H9 (cell line): ENCODE measurements around the gene CNOT11. TPM values are rescaled to one million over a fixed set of nuclear protein-coding genes. Genes with fewer than 3 reads are reported as not detected.

Source experiments
- DNase-seq: peaks from one replicate; pipeline ENCODE4 v3.0.0-alpha.2; 2017
- H2AFZ ChIP-seq: one replicate; pipeline ENCODE4 v1.6.1; 2013; ENCODE audit warnings: mild to moderate bottlenecking, low read length, control low read depth, moderate library complexity
- H2AK5ac ChIP-seq: 2 replicates; pipeline ENCODE4 v1.6.1; 2013; ENCODE audit warnings: low read length, control low read depth, mixed read lengths; ENCODE audit not compliant: insufficient read length
- H2BK120ac ChIP-seq: one replicate; pipeline ENCODE4 v1.6.1; 2013; ENCODE audit warnings: low read depth, mild to moderate bottlenecking, low read length, control low read depth, inconsistent platforms; ENCODE audit not compliant: poor library complexity, severe bottlenecking
- H2BK12ac ChIP-seq: 2 replicates; pipeline ENCODE4 v1.6.1; 2013; ENCODE audit warnings: low read length, control low read depth, mixed read lengths, low read depth; ENCODE audit not compliant: insufficient read length
- H2BK15ac ChIP-seq: 2 replicates; pipeline ENCODE4 v1.6.1; 2013; ENCODE audit warnings: low read depth, low read length, control low read depth
- H2BK20ac ChIP-seq: one replicate; pipeline ENCODE4 v1.6.1; 2013; ENCODE audit warnings: low read depth, mild to moderate bottlenecking, low read length, control low read depth, inconsistent platforms; ENCODE audit not compliant: poor library complexity, severe bottlenecking
- H2BK5ac ChIP-seq: 2 replicates; pipeline ENCODE4 v1.6.1; 2013; ENCODE audit warnings: low read length, control low read depth, mixed read lengths; ENCODE audit not compliant: insufficient read length
- H3K14ac ChIP-seq: 2 replicates; pipeline ENCODE4 v1.6.1; 2013; ENCODE audit warnings: low read length, control low read depth; ENCODE audit not compliant: insufficient read depth
- H3K18ac ChIP-seq: 2 replicates; pipeline ENCODE4 v1.6.1; 2013; ENCODE audit warnings: low read depth, mild to moderate bottlenecking, mixed read lengths, low read length, control low read depth; ENCODE audit not compliant: insufficient read length
- H3K23ac ChIP-seq: 2 replicates; pipeline ENCODE4 v1.6.1; 2013; ENCODE audit warnings: low read length, control low read depth, mixed read lengths, low read depth; ENCODE audit not compliant: insufficient read length
- H3K23me2 ChIP-seq: 2 replicates; pipeline ENCODE4 v1.6.1; 2013; ENCODE audit warnings: low read depth, mild to moderate bottlenecking, mixed read lengths, low read length, control low read depth; ENCODE audit not compliant: insufficient read length, poor library complexity, severe bottlenecking
- H3K27ac ChIP-seq: 2 replicates; pipeline ENCODE4 v1.5.1; 2013; ENCODE audit warnings: low read length, control low read depth, mixed read lengths, low read depth; ENCODE audit not compliant: insufficient read length
- H3K27me3 ChIP-seq: 2 replicates; pipeline ENCODE4 v1.6.1; 2013; ENCODE audit warnings: low read length, control low read depth, inconsistent platforms; ENCODE audit not compliant: insufficient read depth
- H3K4ac ChIP-seq: 2 replicates; pipeline ENCODE4 v1.6.1; 2013; ENCODE audit warnings: low read depth, mild to moderate bottlenecking, control low read depth, inconsistent platforms, low read length, moderate library complexity
- H3K4me1 ChIP-seq: 2 replicates; pipeline ENCODE4 v1.6.1; 2013; ENCODE audit warnings: low read length, control low read depth, inconsistent platforms; ENCODE audit not compliant: insufficient read depth
- H3K4me2 ChIP-seq: 2 replicates; pipeline ENCODE4 v1.6.1; 2013; ENCODE audit warnings: low read length, control low read depth, mixed read lengths; ENCODE audit not compliant: insufficient read length, insufficient read depth
- H3K56ac ChIP-seq: 2 replicates; pipeline ENCODE4 v1.6.1; 2013; ENCODE audit warnings: low read depth, mild to moderate bottlenecking, mixed read lengths, low read length, control low read depth; ENCODE audit not compliant: insufficient read length
- H3K79me1 ChIP-seq: 2 replicates; pipeline ENCODE4 v1.6.1; 2013; ENCODE audit warnings: low read depth, mild to moderate bottlenecking, moderate library complexity, low read length, control low read depth, inconsistent platforms; ENCODE audit not compliant: insufficient read depth, poor library complexity, severe bottlenecking
- H3K79me2 ChIP-seq: 2 replicates; pipeline ENCODE4 v1.6.1; 2013; ENCODE audit warnings: low read length, control low read depth, inconsistent platforms; ENCODE audit not compliant: insufficient read depth
- H3K9ac ChIP-seq: 2 replicates; pipeline ENCODE4 v1.6.1; 2013; ENCODE audit warnings: low read length, control low read depth, mixed read lengths; ENCODE audit not compliant: insufficient read length; ENCODE audit errors: extremely low read depth
- H3K9me3 ChIP-seq: one replicate; pipeline ENCODE4 v1.6.1; 2013; ENCODE audit warnings: low read depth, low read length, inconsistent platforms; ENCODE audit not compliant: control insufficient read depth
- H3T11ph ChIP-seq: one replicate; pipeline ENCODE4 v1.6.1; 2013; ENCODE audit warnings: mild to moderate bottlenecking, low read length, control low read depth, inconsistent platforms
- H4K20me1 ChIP-seq: one replicate; pipeline ENCODE4 v1.6.1; 2013; ENCODE audit not compliant: control insufficient read depth, insufficient read length, insufficient read depth
- H4K5ac ChIP-seq: 2 replicates; pipeline ENCODE4 v1.6.1; 2013; ENCODE audit warnings: low read depth, mild to moderate bottlenecking, mixed read lengths, low read length, control low read depth; ENCODE audit not compliant: insufficient read length
- H4K8ac ChIP-seq: replicated peaks from 2 replicates; pipeline ENCODE4 v1.6.1; 2013; ENCODE audit warnings: low read length, control low read depth, mixed read lengths, low read depth; ENCODE audit not compliant: insufficient read length
- H4K91ac ChIP-seq: 2 replicates; pipeline ENCODE4 v1.6.1; 2013; ENCODE audit warnings: low read depth, mild to moderate bottlenecking, moderate library complexity, mixed read lengths, low read length, control low read depth; ENCODE audit not compliant: insufficient read length
- H3K27ac Mint-ChIP-seq, 3 experiments: 2 replicates in 2 of 3; 3 replicates in 1 of 3; pipeline ENCODE4 v1.8.0; 2020 to 2021; ENCODE audit warnings: mixed read lengths in 3 of 3, mild to moderate bottlenecking in 1 of 3, moderate library complexity in 1 of 3
- H3K27me3 Mint-ChIP-seq: 2 replicates; pipeline ENCODE4 v1.8.0; 2021; ENCODE audit warnings: low read depth, mild to moderate bottlenecking, moderate library complexity, mixed read lengths
- H3K36me3 Mint-ChIP-seq, 3 experiments: 2 replicates in 2 of 3; 3 replicates in 1 of 3; pipeline ENCODE4 v1.8.0; 2020 to 2021; ENCODE audit warnings: low read depth in 3 of 3, mixed read lengths in 3 of 3; ENCODE audit not compliant: insufficient read depth in 1 of 3
- H3K4me1 Mint-ChIP-seq, 2 experiments: 2 replicates each; pipeline ENCODE4 v1.8.0; 2020; ENCODE audit warnings: mixed read lengths in 2 of 2
- H3K4me3 Mint-ChIP-seq, 2 experiments: 2 replicates in 1 of 2; 3 replicates in 1 of 2; pipeline ENCODE4 v1.8.0; 2020 to 2021; ENCODE audit warnings: mild to moderate bottlenecking in 2 of 2, mixed read lengths in 2 of 2, moderate library complexity in 1 of 2
- H3K9me3 Mint-ChIP-seq, 2 experiments: 2 replicates in 1 of 2; 3 replicates in 1 of 2; pipeline ENCODE4 v1.8.0; 2020; ENCODE audit warnings: mild to moderate bottlenecking in 2 of 2, mixed read lengths in 2 of 2, moderate library complexity in 1 of 2
- CTCF ChIP-seq: fragments of 200-600 bp; sonication (generic); conservative IDR thresholded peaks from 3 replicates; pipeline ENCODE4 v1.8.0; 2021; ENCODE audit warnings: antibody characterized with exemption, mild to moderate bottlenecking
- total RNA-seq: library from RNA; stranded (reverse); gene quantifications from 2 replicates; pipeline ENCODE4 v1.2.1, GENCODE V29; 2021

CNOT11 gene
- total RNA-seq, 1 experiment from 2014 or later: 46.8 TPM

- Histone ChIP-seq H3K4ac (no peak overlapping the region), H3K79me2 (no peaks in the 10 kb centered on the region), H2BK120ac (no peak overlapping the region), H3K4me2 (no peak overlapping the region), H3T11ph (no peak overlapping the region), H4K20me1 (no peaks in the 10 kb centered on the region), H3K56ac (no peak overlapping the region), H2BK5ac (no peak overlapping the region), H4K91ac (no peak overlapping the region), H3K23me2 (no peaks in the 10 kb centered on the region), H3K14ac (no peak overlapping the region), H2BK15ac (no peak overlapping the region), H3K27me3 (no peaks in the 10 kb centered on the region), H4K8ac (no peak overlapping the region), H3K23ac (no peak overlapping the region), H3K9me3 (no peaks in the 10 kb centered on the region), H2BK20ac (no peak overlapping the region), H2AFZ (no peak overlapping the region), H3K9ac (no peak overlapping the region), H3K79me1 (peaks cover 6% of the 10 kb centered on the region), H2BK12ac (no peak overlapping the region), H2AK5ac (no peak overlapping the region), H3K27ac (no peak overlapping the region), H3K18ac (no peak overlapping the region), H3K4me1 (no peaks in the 10 kb centered on the region), H4K5ac (no peak overlapping the region)
- TF ChIP-seq CTCF: no peak
- no peaks in the 10 kb centered on the region for H3K9me3 Mint-ChIP-seq
- H3K27ac Mint-ChIP-seq: no peak overlapping the region
- H3K4me3 Mint-ChIP-seq: no peak overlapping the region
- no peaks in the 10 kb centered on the region for H3K27me3 Mint-ChIP-seq
- no peak for DNase-seq
- peaks cover 3 to 36% (median 35%) of the 10 kb centered on the region in 3 experiments; a peak in 5 of 7 replicates for H3K36me3 Mint-ChIP-seq
- H3K4me1 Mint-ChIP-seq: no peaks in the 10 kb centered on the region
Observed at GRCh38 chr2:101290711-101291110, 38.0 kb downstream of the CNOT11 start.
